ENCODE data around the gene COLEC12. TPM values are rescaled to one million over a fixed set of nuclear protein-coding genes. Genes with fewer than 3 reads are reported as not detected.

Gene COLEC12
- total RNA-seq, 1 experiment from 2014 or later: 8.9 TPM

DNA sequence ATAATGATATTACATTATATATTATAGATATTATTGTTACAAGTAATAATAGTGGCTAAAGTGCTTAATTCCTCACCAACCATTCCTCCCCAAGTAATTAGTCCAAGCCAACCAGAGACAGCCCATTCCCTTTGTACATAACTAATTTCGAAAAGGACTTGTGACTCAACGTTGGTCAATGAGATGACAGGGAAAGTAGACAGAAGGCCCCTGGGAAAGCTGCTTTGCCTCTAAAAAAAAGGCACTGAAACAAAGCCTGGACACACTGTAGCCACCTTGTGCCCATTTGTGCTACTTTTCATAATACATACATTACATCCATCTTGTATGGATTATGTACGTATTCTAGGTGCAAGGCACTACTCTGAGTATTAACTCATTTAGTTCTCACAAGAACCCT lies 28.8 kb downstream of the COLEC12 start:
- H3K4me3 ChIP-seq (ENCODE audit: insufficient read depth, low read depth, low read length): no peak overlapping the region
- H3K36me3 ChIP-seq (replicated peaks; ENCODE audit: control insufficient read depth, insufficient read depth, low read length): no peaks in the 10 kb centered on the region
- no peaks in the 10 kb centered on the region for H3K27me3 ChIP-seq (ENCODE audit: control insufficient read depth, insufficient read depth, low read length)
- no peak for DNase-seq

DNA sequence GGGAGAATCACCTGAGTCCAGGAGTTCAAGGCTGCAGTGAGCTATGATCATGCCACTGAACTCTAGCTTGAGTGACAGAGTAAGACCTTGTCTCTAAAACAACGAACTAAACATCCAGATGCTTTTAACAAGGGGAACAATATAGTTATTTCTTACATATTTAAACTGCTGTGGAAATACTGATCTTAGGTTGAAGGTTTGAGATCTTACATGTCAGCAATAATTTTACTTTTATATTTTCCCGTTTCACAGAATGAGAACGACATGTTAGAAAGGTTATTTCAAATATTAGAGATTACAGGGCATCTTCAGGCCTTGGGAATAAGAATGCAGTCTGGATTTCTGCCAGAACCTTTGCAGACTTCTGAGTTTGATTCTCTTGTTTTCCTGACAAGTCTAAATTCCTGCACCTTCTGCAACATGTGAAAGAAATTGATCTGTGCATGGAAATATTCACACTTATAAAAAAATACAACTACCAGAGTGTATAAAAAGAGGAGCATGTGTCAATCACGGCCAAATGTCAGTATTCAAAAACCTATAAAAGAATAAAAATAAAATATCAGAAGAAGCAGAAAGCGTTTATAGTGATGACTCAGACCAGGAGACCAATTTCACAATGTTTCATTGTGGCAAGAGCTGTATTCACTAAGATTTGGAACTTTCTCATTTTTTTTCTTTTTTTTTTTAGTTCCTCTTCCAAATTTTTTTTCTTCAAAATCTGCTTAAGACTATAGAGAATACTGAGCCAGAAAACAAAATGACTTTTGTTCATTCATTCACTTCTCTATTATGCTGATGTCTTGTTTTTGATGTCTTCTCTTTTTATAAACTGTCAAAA lies 29.6 kb downstream of the COLEC12 start:
- Histone ChIP-seq H3K36me3 (replicated peaks; ENCODE audit: control insufficient read depth, insufficient read depth, low read length) (no peaks in the 10 kb centered on the region), H3K27me3 (ENCODE audit: control insufficient read depth, insufficient read depth, low read length) (no peaks in the 10 kb centered on the region), H3K4me3 (ENCODE audit: insufficient read depth, low read depth, low read length) (no peak overlapping the region)
- DNase-seq: no peak

DNA sequence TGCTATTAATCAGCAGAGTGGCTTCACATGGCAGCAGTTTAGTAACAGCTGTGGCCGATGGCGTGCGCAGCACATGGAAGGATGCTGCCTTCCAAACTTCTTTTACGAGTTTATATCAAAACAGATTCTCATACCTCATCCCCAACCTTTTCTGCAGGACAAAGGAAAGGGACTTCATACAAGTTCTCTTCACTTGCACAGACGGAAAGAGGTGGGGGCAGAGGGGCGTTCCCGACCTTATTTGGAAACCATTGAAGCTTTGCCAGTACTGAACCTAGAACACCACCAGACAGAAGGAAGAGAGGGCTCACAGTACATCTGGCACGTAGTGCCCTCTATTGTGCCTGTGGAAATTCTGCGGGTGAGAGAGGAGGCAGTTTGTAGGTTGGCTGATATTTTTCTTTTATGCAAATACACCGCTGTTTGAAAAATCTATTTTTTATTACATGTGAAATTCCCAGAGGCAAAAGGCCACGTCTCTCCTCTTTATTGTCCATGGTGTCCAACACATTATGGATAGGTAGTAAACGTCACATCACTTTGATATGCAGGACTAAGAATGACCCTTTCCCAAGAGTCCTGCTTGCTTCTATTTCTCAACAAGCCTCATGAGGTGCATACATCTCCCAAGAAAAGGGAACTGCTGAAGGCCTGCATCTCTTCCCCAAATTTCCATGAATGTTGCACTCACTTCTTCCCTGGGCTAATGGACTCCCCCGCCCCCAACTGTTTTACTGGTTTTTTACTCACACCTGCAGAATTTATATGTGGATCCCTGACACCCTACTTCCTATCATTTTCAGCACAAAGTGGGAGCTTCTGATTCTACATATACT lies 31.3 kb downstream of the COLEC12 start:
- Histone ChIP-seq H3K36me3 (replicated peaks; ENCODE audit: control insufficient read depth, insufficient read depth, low read length) (no peaks in the 10 kb centered on the region), H3K27me3 (ENCODE audit: control insufficient read depth, insufficient read depth, low read length) (no peaks in the 10 kb centered on the region), H3K4me3 (ENCODE audit: insufficient read depth, low read depth, low read length) (no peak overlapping the region)
- no peak for DNase-seq

DNA sequence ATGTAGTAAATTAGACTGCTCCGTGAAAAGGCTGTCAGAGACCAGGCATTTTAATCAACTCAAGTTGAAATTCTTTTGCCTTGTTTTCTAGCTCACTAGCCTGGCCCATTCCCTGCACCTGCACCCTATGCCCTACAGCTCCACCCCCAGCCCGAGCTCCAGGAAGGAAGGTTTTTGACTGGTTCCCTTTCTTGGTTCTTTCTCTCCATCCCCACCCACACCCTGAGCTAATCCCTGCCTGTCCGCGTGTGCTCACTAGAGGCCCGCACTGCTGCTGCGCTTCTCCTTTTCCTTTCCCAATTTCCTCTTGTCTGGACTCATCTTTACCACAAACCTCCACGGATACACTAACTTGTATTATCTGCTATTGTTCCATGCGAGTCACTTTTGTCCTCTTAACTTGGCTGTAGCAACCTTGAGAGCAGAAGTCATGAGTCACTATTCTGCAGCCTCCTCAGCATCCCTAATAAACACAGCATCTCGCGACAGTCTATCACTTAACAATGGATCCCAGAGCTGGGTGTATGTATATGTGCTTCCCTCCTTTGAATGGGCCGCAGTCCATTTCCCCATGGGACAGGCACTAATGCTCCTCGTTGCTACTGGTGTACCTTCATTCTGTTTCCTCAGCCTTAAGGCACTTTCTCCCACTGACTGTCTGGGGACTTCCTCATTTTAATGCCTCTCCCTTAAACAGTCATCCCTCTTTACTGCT lies 36.5 kb downstream of the COLEC12 start:
- Histone ChIP-seq H3K4me3 (ENCODE audit: insufficient read depth, low read depth, low read length) (no peak overlapping the region), H3K36me3 (replicated peaks; ENCODE audit: control insufficient read depth, insufficient read depth, low read length) (no peaks in the 10 kb centered on the region), H3K27me3 (ENCODE audit: control insufficient read depth, insufficient read depth, low read length) (no peaks in the 10 kb centered on the region)
- DNase-seq: no peak

DNA sequence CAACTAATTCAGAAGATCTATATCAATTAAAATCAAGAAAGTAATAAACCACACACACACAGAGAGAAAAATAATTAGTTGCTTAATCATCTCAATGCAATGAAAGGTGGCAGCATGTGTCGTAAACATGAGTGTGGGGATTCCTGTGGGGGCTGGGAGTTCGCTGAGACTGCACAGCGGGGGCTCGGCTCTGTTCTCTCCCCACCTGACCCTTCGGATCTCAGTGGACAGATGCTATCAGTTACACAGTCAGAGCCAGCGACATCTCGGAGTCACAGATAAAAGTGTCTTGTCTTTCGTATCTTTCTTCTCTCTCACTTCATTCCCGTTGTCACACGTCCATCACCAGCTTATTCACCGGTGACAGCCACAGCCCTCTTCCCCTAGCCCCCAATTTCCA lies 37.1 kb downstream of the COLEC12 start:
- no peak overlapping the region for H3K4me3 ChIP-seq (ENCODE audit: insufficient read depth, low read depth, low read length)
- H3K36me3 ChIP-seq (replicated peaks; ENCODE audit: control insufficient read depth, insufficient read depth, low read length): no peaks in the 10 kb centered on the region
- no peaks in the 10 kb centered on the region for H3K27me3 ChIP-seq (ENCODE audit: control insufficient read depth, insufficient read depth, low read length)
- no peak for DNase-seq

DNA sequence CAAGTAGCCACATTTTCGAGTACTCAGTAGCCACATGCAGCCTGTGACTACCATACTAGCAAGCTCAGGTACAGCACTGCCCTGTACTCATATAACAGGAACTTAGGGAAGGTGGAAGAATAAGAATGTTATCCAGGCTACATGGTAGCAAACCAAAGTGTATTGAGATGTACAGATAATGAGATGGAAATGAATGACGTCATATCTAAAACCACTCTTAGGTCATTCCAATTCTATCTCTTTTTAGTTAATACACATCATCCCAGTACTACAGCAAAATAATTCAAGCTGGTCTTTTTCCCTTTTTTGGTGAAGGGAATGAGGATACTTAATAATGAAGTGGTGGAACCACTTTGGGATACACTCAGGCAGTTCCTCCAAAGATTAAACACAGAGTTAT lies 38.7 kb downstream of the COLEC12 start:
- no peak overlapping the region for H3K4me3 ChIP-seq (ENCODE audit: insufficient read depth, low read depth, low read length)
- no peaks in the 10 kb centered on the region for H3K36me3 ChIP-seq (replicated peaks; ENCODE audit: control insufficient read depth, insufficient read depth, low read length)
- no peaks in the 10 kb centered on the region for H3K27me3 ChIP-seq (ENCODE audit: control insufficient read depth, insufficient read depth, low read length)
- no peak for DNase-seq

DNA sequence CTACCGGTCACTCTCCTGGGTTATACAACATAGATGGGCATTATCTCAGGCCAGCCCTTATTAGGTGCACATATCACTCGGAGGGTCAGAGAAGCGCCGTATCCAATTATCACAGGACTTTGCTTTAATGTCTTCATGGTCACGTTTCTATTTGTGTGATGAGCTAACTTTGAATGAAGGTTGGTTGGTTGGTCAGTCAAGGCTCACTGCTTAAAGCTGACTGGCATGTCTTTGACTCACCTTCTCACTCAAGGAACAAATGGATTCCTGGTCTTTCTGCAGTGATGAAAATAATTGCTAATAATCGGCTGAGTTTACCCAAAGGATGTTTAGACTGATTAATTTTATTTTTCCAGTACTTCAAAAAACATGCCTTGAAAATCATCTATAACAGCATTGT lies 39.7 kb downstream of the COLEC12 start:
- DNase-seq: no peak
- no peaks in the 10 kb centered on the region for H3K27me3 ChIP-seq (ENCODE audit: control insufficient read depth, insufficient read depth, low read length)
- H3K36me3 ChIP-seq (replicated peaks; ENCODE audit: control insufficient read depth, insufficient read depth, low read length): no peaks in the 10 kb centered on the region
- H3K4me3 ChIP-seq (ENCODE audit: insufficient read depth, low read depth, low read length): no peak overlapping the region

DNA sequence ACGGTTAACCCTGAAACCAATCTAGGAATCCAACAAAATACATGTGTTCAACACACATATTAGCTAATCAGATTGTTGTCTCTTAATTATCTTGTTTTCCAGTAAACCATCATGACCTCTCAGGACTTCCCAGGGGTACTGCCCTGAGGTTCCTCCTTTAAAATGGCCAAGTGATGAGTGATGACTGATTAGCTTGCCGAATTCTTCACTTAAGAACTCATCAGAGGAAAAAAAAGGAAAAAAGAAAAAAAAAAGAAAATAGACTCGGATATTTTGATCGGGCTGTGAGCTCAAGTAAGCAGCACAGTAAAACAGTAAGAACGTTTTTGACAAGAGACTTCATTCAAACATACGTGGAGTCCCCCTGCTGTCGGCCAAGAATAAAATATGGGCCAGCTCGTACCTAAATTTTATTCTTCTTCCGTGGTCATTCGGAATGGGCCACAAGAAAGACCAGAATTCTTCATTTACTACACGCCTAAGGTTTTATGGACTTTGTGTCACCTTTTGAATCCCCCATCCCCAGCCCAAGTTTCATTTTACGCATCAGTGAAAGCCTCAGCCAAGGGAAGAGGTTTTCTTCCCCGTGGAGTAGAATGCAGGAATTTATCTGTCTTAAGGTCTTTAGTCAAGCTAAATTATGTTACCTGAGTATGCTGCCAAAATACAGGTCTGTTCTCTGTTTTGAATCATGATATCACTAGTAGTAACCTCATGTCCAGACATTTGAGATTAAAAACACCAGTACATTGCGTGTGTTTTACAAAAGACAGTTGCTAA lies 40.5 kb downstream of the COLEC12 start:
- no peaks in the 10 kb centered on the region for H3K27me3 ChIP-seq (ENCODE audit: control insufficient read depth, insufficient read depth, low read length)
- H3K4me3 ChIP-seq (ENCODE audit: insufficient read depth, low read depth, low read length): no peak overlapping the region
- H3K36me3 ChIP-seq (replicated peaks; ENCODE audit: control insufficient read depth, insufficient read depth, low read length): no peaks in the 10 kb centered on the region
- DNase-seq: no peak

DNA sequence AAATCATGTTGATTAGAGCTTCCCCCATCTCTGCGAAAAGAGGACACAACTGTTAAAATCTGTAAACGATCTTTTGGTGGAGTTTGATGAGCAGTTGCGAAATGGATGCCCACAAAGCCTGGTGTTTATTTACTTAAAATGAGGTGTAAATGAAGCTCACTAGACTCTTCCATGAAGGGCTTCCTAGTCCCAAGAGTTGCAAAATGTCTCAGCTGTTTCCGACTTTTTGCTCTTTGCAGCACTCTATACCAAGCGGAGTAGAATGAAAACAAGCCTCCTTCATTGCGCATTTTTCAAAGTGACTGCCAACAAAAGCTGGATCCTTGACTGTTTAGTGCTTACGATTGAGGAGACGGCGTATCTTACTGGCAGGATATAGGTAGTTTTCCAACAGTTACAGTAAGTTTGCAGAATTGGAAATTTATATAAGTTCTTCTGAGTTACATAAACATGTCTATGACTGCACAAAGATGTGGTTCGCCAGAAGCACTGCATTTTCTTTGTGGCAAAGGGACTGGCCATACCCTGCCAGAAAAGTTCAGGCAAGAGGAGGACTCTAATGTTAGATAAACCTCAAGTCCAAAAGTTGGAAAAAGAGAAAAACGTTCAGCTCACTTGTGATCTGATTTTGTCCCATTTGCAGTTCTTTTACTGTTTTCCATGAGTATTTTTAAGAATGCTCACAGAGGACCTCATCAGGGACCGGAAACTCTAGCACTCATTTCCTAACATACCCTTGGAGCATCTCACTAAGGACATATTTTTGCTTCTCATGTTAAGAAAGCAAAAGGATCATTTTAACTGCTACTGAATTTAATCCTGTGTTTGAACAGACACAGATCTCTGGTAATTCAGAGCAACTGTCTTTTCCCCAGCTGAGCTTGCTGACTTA lies 42.7 kb downstream of the COLEC12 start:
- no peaks in the 10 kb centered on the region for H3K36me3 ChIP-seq (replicated peaks; ENCODE audit: control insufficient read depth, insufficient read depth, low read length)
- no peaks in the 10 kb centered on the region for H3K27me3 ChIP-seq (ENCODE audit: control insufficient read depth, insufficient read depth, low read length)
- H3K4me3 ChIP-seq (ENCODE audit: insufficient read depth, low read depth, low read length): no peak overlapping the region

DNA sequence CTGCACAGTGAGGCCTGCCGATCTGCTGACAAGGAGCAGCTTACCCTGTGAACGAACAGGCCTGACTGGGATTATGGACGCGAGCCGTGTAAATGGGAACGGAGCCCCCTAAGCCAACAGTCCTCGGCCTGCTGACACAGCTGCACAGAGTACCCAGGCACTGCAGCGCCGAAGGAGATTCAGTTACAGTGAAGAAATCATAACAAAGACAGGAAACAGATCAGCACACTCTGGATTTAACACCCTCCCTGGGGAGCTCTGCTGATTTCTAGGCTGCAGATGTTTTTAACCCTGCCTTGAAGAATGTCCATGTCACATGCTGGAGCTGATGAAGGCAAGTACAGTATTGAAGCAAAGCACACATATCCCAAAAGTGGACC lies 43.4 kb downstream of the COLEC12 start:
- no peak overlapping the region for H3K4me3 ChIP-seq (ENCODE audit: insufficient read depth, low read depth, low read length)
- no peak for DNase-seq
- H3K27me3 ChIP-seq (ENCODE audit: control insufficient read depth, insufficient read depth, low read length): no peaks in the 10 kb centered on the region
- no peaks in the 10 kb centered on the region for H3K36me3 ChIP-seq (replicated peaks; ENCODE audit: control insufficient read depth, insufficient read depth, low read length)

More for the DNA sequence above, 42.7 kb downstream of the COLEC12 start:
- no peak for DNase-seq

DNA sequence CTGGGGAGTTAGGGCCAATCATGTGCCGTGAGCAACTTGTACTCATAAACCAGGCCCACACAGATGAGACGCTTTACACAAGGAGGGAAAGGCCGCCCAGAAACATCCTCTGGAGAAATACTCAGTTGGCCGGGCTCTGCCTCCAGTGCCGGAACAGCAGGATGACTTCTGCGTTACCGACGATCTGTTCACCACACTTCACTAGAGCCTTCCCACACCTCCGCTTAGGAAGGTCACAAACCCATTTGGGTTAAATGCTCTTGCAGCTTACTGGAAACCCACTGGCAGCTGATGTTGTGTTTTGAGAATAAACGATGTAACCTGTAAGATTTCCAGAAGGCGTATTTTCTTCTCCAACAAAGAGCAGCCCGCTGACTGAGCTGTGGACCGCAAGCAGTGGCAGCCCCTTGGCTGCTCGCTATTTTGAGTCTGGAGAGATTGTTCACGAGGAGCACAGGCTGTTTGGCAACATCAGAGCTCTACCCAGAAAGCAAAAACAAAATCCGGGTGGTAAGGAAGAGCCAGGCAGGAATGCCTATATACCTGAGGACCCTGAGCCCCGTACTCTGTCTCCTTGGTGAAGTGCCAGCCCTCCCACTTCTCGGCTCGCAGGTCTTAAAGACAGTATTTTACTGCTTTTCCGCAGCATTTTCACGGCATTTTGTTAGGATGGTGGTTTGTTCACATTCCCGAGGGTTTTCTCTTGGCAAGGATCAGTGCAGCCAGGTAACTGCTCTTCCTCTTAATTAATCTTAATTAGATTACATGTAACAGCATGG lies 44.0 kb downstream of the COLEC12 start:
- H3K4me3 ChIP-seq (ENCODE audit: insufficient read depth, low read depth, low read length): no peak overlapping the region
- no peaks in the 10 kb centered on the region for H3K27me3 ChIP-seq (ENCODE audit: control insufficient read depth, insufficient read depth, low read length)
- no peak for DNase-seq
- no peaks in the 10 kb centered on the region for H3K36me3 ChIP-seq (replicated peaks; ENCODE audit: control insufficient read depth, insufficient read depth, low read length)

DNA sequence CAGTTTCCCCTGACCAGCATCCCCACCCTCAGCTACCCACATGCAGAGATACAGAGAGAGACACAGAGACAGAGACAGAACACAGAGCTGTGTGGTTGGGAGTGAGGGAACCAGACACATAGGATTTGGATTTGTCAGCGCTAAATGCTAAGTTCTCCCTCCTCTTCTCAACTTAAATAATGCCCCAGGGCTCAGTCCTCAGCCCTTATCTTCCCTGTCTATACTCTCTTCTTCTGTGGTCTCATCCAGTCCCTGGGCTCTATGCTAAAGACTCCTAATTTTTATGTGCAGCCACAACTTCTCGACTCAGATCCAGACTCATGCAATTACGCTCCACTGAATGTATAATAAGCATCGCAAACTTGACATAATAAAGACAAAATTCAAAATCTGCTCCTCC lies 47.1 kb downstream of the COLEC12 start:
- DNase-seq: no peak
- H3K36me3 ChIP-seq (replicated peaks; ENCODE audit: control insufficient read depth, insufficient read depth, low read length): no peaks in the 10 kb centered on the region
- no peak overlapping the region for H3K4me3 ChIP-seq (ENCODE audit: insufficient read depth, low read depth, low read length)
- H3K27me3 ChIP-seq (ENCODE audit: control insufficient read depth, insufficient read depth, low read length): no peaks in the 10 kb centered on the region

DNA sequence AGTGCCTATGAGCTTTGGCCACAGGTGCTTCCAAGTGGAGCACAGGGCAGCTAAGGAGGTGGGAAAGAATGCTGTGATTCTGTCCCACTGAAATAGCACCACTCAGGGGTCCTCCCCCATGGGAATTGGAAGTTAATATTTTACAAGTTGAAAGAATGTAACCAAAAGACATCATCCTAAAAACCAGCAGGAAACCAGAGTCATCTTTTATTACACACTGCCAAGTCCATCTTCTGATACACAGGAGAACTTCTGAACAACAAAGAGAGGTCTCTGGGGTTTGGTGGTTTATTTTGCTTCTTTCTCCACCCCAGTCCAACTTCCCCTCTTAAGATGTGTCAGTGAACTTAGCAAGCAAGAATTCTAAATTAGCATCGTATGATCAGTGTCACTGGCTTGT lies 47.7 kb downstream of the COLEC12 start:
- Histone ChIP-seq H3K27me3 (ENCODE audit: control insufficient read depth, insufficient read depth, low read length) (no peaks in the 10 kb centered on the region), H3K36me3 (replicated peaks; ENCODE audit: control insufficient read depth, insufficient read depth, low read length) (no peaks in the 10 kb centered on the region), H3K4me3 (ENCODE audit: insufficient read depth, low read depth, low read length) (no peak overlapping the region)
- DNase-seq: no peak
